ELR (cell line): Measurements from ENCODE around the gene DONSON.
"Not testable (repeated sequence)": the region's sequence is repeated elsewhere in the genome, so short reads cannot be mapped to it uniquely, and the experiment has no call there.

Source experiments
- DNase-seq: peaks from one replicate; pipeline ENCODE4 v3.0.0-alpha.2; 2015; ENCODE audit warnings: low read depth

DONSON gene

GRCh38 chr21:33588485-33589335 lies at the start of gene DONSON:
Gene DONSON, minus strand, starts transcription at chr21:33588684. Its CDS starts 43 bp downstream, at chr21:33588641.
- DNase-seq, result peak; percentile 86

- no peak for DNase-seq
These were observed 45.8 kb upstream of the DONSON start for GRCh38 chr21:33634254-33634653.

- DNase-seq, result not testable (repeated sequence)
These were observed 37.7 kb upstream of the DONSON start for GRCh38 chr21:33626151-33626550.

GRCh38 chr21:33622253-33622652 lies 33.8 kb upstream of the DONSON start:
- DNase-seq, result no peak

- no peak for DNase-seq
These were observed 31.2 kb upstream of the DONSON start for GRCh38 chr21:33619726-33620125.

- DNase-seq, result no peak
These were observed 29.9 kb upstream of the DONSON start for GRCh38 chr21:33618407-33618806.

- not testable (repeated sequence) for DNase-seq
These were observed 29.1 kb upstream of the DONSON start for GRCh38 chr21:33617565-33617964.

- DNase-seq, result no peak
These were observed 22.7 kb upstream of the DONSON start for GRCh38 chr21:33611006-33611744.

- peak; percentile 28 for DNase-seq
These were observed 20.1 kb upstream of the DONSON start for GRCh38 chr21:33608559-33608958.

GRCh38 chr21:33598051-33598450 lies 9.6 kb upstream of the DONSON start:
- DNase-seq, result no peak

- peak; percentile 62 for DNase-seq
These were observed 546 bp downstream of the DONSON start for GRCh38 chr21:33587792-33588484.

GRCh38 chr21:33586927-33587326 lies 1.6 kb downstream of the DONSON start:
- no peak for DNase-seq

GRCh38 chr21:33584455-33584854 lies 4.0 kb downstream of the DONSON start:
- DNase-seq, result no peak

GRCh38 chr21:33578959-33579542 lies 9.4 kb downstream of the DONSON start:
- DNase-seq, result peak; percentile 72

GRCh38 chr21:33578214-33578613 lies 10.3 kb downstream of the DONSON start:
- peak; percentile 68 for DNase-seq

GRCh38 chr21:33576741-33577141 lies 11.7 kb downstream of the DONSON start:
- not testable (repeated sequence) for DNase-seq

- no peak for DNase-seq
These were observed 16.1 kb downstream of the DONSON start for GRCh38 chr21:33572350-33572749.

- DNase-seq, result no peak
These were observed 18.5 kb downstream of the DONSON start for GRCh38 chr21:33569991-33570390.

- DNase-seq, result no peak
These were observed 20.0 kb downstream of the DONSON start for GRCh38 chr21:33568448-33568847.

GRCh38 chr21:33567914-33568313 lies 20.6 kb downstream of the DONSON start:
- DNase-seq, result no peak

GRCh38 chr21:33566514-33566913 lies 22.0 kb downstream of the DONSON start:
- peak; percentile 38 for DNase-seq

- DNase-seq, result no peak
These were observed 26.1 kb downstream of the DONSON start for GRCh38 chr21:33562389-33562788.
